HepG2 (cell line): Measurements from ENCODE around the gene NUP58. TPM values are rescaled to one million over a fixed set of nuclear protein-coding genes. Genes with fewer than 3 reads are reported as not detected.

Experiments used
- ATAC-seq: fragments of 200-7000 bp; cut with Tn5 transposase; 3 replicates; pipeline ENCODE4 v1.9.1; 2020; ENCODE audit warnings: mild to moderate bottlenecking, moderate library complexity
- BruUV-seq: library from RNA; stranded (reverse); fragments of 400-500 nt; replicated peaks from 2 replicates; lab custom pipeline; 2021; lab: Mats Ljungman, UMichigan
- CTCF ChIA-PET: fragments of 300-600 bp; formaldehyde crosslinking; extraction: SDS; loops from one replicate; lab custom pipeline; 2021; ENCODE audit warnings: low total read pairs, inconsistent platforms, low intra/inter-chr PET ratio; lab: Yijun Ruan, JAX
- POLR2A ChIA-PET: fragments of 350-600 bp; sonication (Branson Sonifier 250); formaldehyde crosslinking; loops from one replicate; lab custom pipeline; 2020; ENCODE audit warnings: antibody characterized with exemption, inconsistent platforms; lab: Yijun Ruan, JAX
- DNase-seq: peaks from one replicate; pipeline ENCODE4 v3.0.0-alpha.2; 2015; ENCODE audit warnings: low spot score
- FAIRE-seq: peaks from 3 replicates; lab custom pipeline; 2011; peaks lifted over from hg19 to GRCh38; lab: Jason Lieb, UNC
- H2AFZ ChIP-seq: one replicate; pipeline ENCODE4 v1.6.1; 2011; ENCODE audit warnings: low read length, inconsistent platforms
- H3K27ac ChIP-seq: fragments of 300-600 bp; 3 replicates; pipeline ENCODE4 v1.8.0; 2011; ENCODE audit warnings: mixed run types, mild to moderate bottlenecking, mixed read lengths, low read length, inconsistent platforms; ENCODE audit not compliant: insufficient read depth; ENCODE audit errors: extremely low read length
- H3K27me3 ChIP-seq, 2 experiments: fragments of 200-600 bp in 1 of 2; 2 replicates in 1 of 2; 3 replicates in 1 of 2; pipeline versions ENCODE4 v1.6.0 to v1.8.0; 2011; ENCODE audit warnings: low read length in 2 of 2, mild to moderate bottlenecking in 2 of 2, moderate library complexity in 2 of 2, inconsistent platforms in 1 of 2; ENCODE audit not compliant: insufficient read depth in 2 of 2, control insufficient read depth in 1 of 2
- H3K36me3 ChIP-seq, 2 experiments: fragments of 200-600 bp in 1 of 2; replicated peaks in 1 of 2; 2 replicates in 1 of 2; 3 replicates in 1 of 2; pipeline versions ENCODE4 v1.5.1 to v1.8.0; 2011; ENCODE audit warnings: low read length in 2 of 2, inconsistent platforms in 1 of 2; ENCODE audit not compliant: insufficient read depth in 2 of 2, control insufficient read depth in 1 of 2
- H3K4me1 ChIP-seq: 2 replicates; pipeline ENCODE4 v1.5.1; 2012; ENCODE audit warnings: low read length, inconsistent platforms; ENCODE audit not compliant: insufficient read depth
- H3K4me2 ChIP-seq: 2 replicates; pipeline ENCODE4 v1.6.0; 2011; ENCODE audit warnings: low read depth, low read length, inconsistent platforms
- H3K4me3 ChIP-seq, 3 experiments: fragments of 200-600 bp in 1 of 3; sonication (generic), shearing (Covaris generic) in 1 of 3; replicated peaks in 1 of 3; 2 replicates each; pipeline ENCODE4 v1.5.1; 2011 to 2016; ENCODE audit warnings: low read length in 3 of 3, inconsistent platforms in 2 of 3, low read depth in 2 of 3, mild to moderate bottlenecking in 2 of 3, control low read depth in 1 of 3, mixed read lengths in 1 of 3; ENCODE audit not compliant: insufficient read depth in 1 of 3
- H3K79me2 ChIP-seq: one replicate; pipeline ENCODE4 v1.6.1; 2011; ENCODE audit warnings: low read length, inconsistent platforms; ENCODE audit not compliant: insufficient read depth
- H3K9ac ChIP-seq: 2 replicates; pipeline ENCODE4 v1.6.0; 2011; ENCODE audit warnings: mild to moderate bottlenecking, low read depth, low read length, inconsistent platforms; ENCODE audit not compliant: insufficient read depth
- H3K9me3 ChIP-seq: 2 replicates; pipeline ENCODE4 v1.5.1; 2012; ENCODE audit warnings: mild to moderate bottlenecking, low read length
- H4K20me1 ChIP-seq: 2 replicates; pipeline ENCODE4 v1.6.0; 2011; ENCODE audit warnings: inconsistent platforms, mild to moderate bottlenecking, low read length, moderate library complexity; ENCODE audit not compliant: insufficient read depth
- ARNT ChIP-seq: fragments of 450-650 bp; IDR thresholded peaks from 2 replicates; pipeline ENCODE4 v1.6.1; 2017
- HNRNPUL1 ChIP-seq: fragments of 200-400 bp; formaldehyde crosslinking; IDR thresholded peaks from 2 replicates; pipeline ENCODE4 v1.6.1; 2017; ENCODE audit warnings: low read depth, mild to moderate bottlenecking, low read length, moderate library complexity
- KDM5B ChIP-seq: sonication (generic); formaldehyde crosslinking; IDR thresholded peaks from 2 replicates; pipeline ENCODE4 v1.4.0; 2020; ENCODE audit warnings: missing genetic modification reagents, mild to moderate bottlenecking, borderline replicate concordance
- REXO4 ChIP-seq: sonication (generic); formaldehyde crosslinking; IDR thresholded peaks from 2 replicates; pipeline ENCODE4 v1.8.0; 2022; ENCODE audit warnings: missing genetic modification reagents, mild to moderate bottlenecking, borderline replicate concordance
- SP2 ChIP-seq: sonication (generic); formaldehyde crosslinking; IDR thresholded peaks from 2 replicates; pipeline ENCODE4 v1.5.1; 2020; ENCODE audit warnings: mild to moderate bottlenecking, missing genetic modification reagents
- SRSF9 ChIP-seq: fragments of 200-400 bp; formaldehyde crosslinking; IDR thresholded peaks from 2 replicates; pipeline ENCODE4 v1.6.1; 2018; ENCODE audit warnings: borderline replicate concordance, mild to moderate bottlenecking, low read depth, low read length; ENCODE audit not compliant: insufficient read depth, poor library complexity, severe bottlenecking
- THRA ChIP-seq: sonication (generic); formaldehyde crosslinking; IDR thresholded peaks from 2 replicates; pipeline ENCODE4 v1.4.0; 2020; ENCODE audit warnings: missing genetic modification reagents, borderline replicate concordance
- TP53 ChIP-seq: sonication (generic); formaldehyde crosslinking; conservative IDR thresholded peaks from 2 replicates; pipeline ENCODE4 v1.4.0; 2020; ENCODE audit warnings: missing genetic modification reagents
- ZBTB21 ChIP-seq: sonication (generic); formaldehyde crosslinking; IDR thresholded peaks from 2 replicates; pipeline ENCODE4 v1.4.0; 2020; ENCODE audit warnings: missing genetic modification reagents
- ZNF121 ChIP-seq: sonication (generic); formaldehyde crosslinking; IDR thresholded peaks from 2 replicates; pipeline ENCODE4 v1.5.0; 2020; ENCODE audit warnings: mild to moderate bottlenecking, missing genetic modification reagents
- ZNF317 ChIP-seq: sonication (generic); formaldehyde crosslinking; IDR thresholded peaks from 2 replicates; pipeline ENCODE4 v1.5.0; 2020; ENCODE audit warnings: mild to moderate bottlenecking, missing genetic modification reagents
- ZNF503 ChIP-seq: sonication (generic); formaldehyde crosslinking; IDR thresholded peaks from 2 replicates; pipeline ENCODE4 v1.4.0; 2020; ENCODE audit warnings: missing genetic modification reagents
- ZNF577 ChIP-seq: sonication (generic); formaldehyde crosslinking; IDR thresholded peaks from 2 replicates; pipeline ENCODE4 v1.4.0; 2020; ENCODE audit warnings: mild to moderate bottlenecking, low read depth, missing genetic modification reagents, borderline replicate concordance
- ZNF776 ChIP-seq: sonication (generic); formaldehyde crosslinking; IDR thresholded peaks from 2 replicates; pipeline ENCODE4 v1.4.0; 2020; ENCODE audit warnings: mild to moderate bottlenecking, missing genetic modification reagents
- WGBS: methylation state at CpG from one replicate; pipeline ENCODE4 v1.1.6; 2017; ENCODE audit warnings: low lambda C conversion rate; 5-methylcytosine and 5-hydroxymethylcytosine counted together
- in situ Hi-C: cut with HindIII; loops from 2 replicates; pipeline ENCODE4 v1.10.0; 2017; ENCODE audit warnings: low pct_unique_long_range_greater_than_20kb; ENCODE audit not compliant: extremely low pct_ligation_motif_present
- intact Hi-C: fragments of 100-400 bp; cut with micrococcal nuclease; formaldehyde crosslinking; loops from one replicate; pipeline ENCODE4 v1.10.0; 2022; ENCODE audit not compliant: unreplicated experiment
- polyA plus RNA-seq, 8 experiments: library from polyadenylated mRNA; depleted of rRNA in 3 of 8; stranded (reverse) in 7 of 8; unstranded in 1 of 8; fragments of >200 nt; fragmentation: Illumina TruSeq in 4 of 8; extraction: Trizol in 4 of 8; gene quantifications; 2 replicates each; pipeline versions ENCODE4 v1.2.1 to v1.2.3, GENCODE V29; 2011 to 2016; ENCODE audit warnings: low read depth in 4 of 8, missing spikeins in 1 of 8, mixed read lengths in 1 of 8; ENCODE audit not compliant: insufficient read depth in 1 of 8
- total RNA-seq, 5 experiments: library from RNA; depleted of rRNA; stranded (reverse); fragments of >200 nt; fragmentation: Illumina TruSeq; extraction: Trizol; gene quantifications; 2 replicates each; pipeline ENCODE4 v1.2.3, GENCODE V29; 2016; ENCODE audit warnings: low read depth in 1 of 5
- TF ChIP-seq, protein P1 (sequence below): sonication (generic); formaldehyde crosslinking; IDR thresholded peaks from 2 replicates; pipeline ENCODE4 v1.8.1; 2023; ENCODE audit warnings: mild to moderate bottlenecking, missing genetic modification reagents

The NUP58 gene
- total and polyA plus RNA-seq, 2 of the 13 experiments (the other 11 are each of a cell fraction or from before 2014, with no cell fraction given) = 45.4 to 46.5 TPM

DNA sequence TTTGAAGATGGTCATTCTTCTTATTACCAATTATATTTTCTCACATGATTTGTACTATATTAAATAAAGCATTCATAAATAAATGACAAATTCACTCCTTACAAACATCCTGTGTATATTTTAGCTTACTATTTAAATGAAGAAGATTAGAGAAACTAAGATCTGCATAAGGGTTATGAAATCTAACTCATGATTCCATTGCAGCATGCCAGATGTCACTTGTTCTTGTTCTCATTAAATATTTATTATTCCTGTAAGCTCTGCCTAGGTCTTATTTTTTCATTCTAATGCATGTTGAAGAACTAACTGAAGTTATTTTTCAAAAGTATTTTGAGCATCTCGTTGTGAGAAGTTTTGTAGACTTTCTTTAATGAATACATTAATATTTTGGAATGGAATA is 18.3 kb downstream of the NUP58 start:
- DNase-seq (no peak), FAIRE-seq (no peak)
- ChIA-PET POLR2A (no interaction called here), CTCF (no interaction called here)
- H3K4me2 ChIP-seq = no peak overlapping the region
- no peak overlapping the region for H3K9ac ChIP-seq
- H3K4me3 ChIP-seq = no peak overlapping the region
- H3K79me2 ChIP-seq = no peaks in the 10 kb centered on the region
- H3K4me1 ChIP-seq = no peaks in the 10 kb centered on the region
- 100% methylated on average over 1 of the region's 1 CpG for WGBS
- no peaks in the 10 kb centered on the region for H3K9me3 ChIP-seq
- H3K27me3 ChIP-seq = no peaks in the 10 kb centered on the region
- intact Hi-C loops = no loop called here
- no TSS peak for BruUV-seq
- no peak for TF ChIP-seq ZNF503 (CRISPR knock-in tag)
- TF ChIP-seq HNRNPUL1 = no peak
- no peak for TF ChIP-seq SRSF9
- no peak for TF ChIP-seq ARNT
- no peak for TF ChIP-seq ZNF317 (CRISPR knock-in tag)
- no peak for TF ChIP-seq ZNF121 (CRISPR knock-in tag)
- no peak for TF ChIP-seq ZBTB21 (CRISPR knock-in tag)
- TF ChIP-seq ZNF577 = no peak
- no peak for TF ChIP-seq SP2
- TF ChIP-seq, protein P1, sequence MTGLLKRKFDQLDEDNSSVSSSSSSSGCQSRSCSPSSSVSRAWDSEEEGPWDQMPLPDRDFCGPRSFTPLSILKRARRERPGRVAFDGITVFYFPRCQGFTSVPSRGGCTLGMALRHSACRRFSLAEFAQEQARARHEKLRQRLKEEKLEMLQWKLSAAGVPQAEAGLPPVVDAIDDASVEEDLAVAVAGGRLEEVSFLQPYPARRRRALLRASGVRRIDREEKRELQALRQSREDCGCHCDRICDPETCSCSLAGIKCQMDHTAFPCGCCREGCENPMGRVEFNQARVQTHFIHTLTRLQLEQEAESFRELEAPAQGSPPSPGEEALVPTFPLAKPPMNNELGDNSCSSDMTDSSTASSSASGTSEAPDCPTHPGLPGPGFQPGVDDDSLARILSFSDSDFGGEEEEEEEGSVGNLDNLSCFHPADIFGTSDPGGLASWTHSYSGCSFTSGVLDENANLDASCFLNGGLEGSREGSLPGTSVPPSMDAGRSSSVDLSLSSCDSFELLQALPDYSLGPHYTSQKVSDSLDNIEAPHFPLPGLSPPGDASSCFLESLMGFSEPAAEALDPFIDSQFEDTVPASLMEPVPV = no peak
- no peak for TF ChIP-seq KDM5B (CRISPR knock-in tag)
- no peak for TF ChIP-seq THRA (CRISPR knock-in tag)
- TF ChIP-seq TP53 (CRISPR knock-in tag) = no peak
- TF ChIP-seq REXO4 (CRISPR knock-in tag) = no peak
- TF ChIP-seq ZNF776 (CRISPR knock-in tag) = no peak
- TF ChIP-seq, all 625 proteins: peak for 0
- in situ Hi-C loops = no loop called here
- no peaks in the 10 kb centered on the region for H4K20me1 ChIP-seq
- no peak overlapping the region for H3K27ac ChIP-seq
- ATAC-seq = no peak
- H2AFZ ChIP-seq = no peak overlapping the region
- peaks cover 9 to 66% of the 10 kb centered on the region in 2 experiments for H3K36me3 ChIP-seq
